HG03442 (cell line): ENCODE results near the gene FAM25A.

Experiments
- ATAC-seq: cut with Tn5 transposase; IDR thresholded peaks from one replicate; pipeline ENCODE4 v1.9.1; 2021; ENCODE audit warnings: mild to moderate bottlenecking, moderate library complexity; ENCODE audit not compliant: unreplicated experiment

Gene FAM25A

DNA sequence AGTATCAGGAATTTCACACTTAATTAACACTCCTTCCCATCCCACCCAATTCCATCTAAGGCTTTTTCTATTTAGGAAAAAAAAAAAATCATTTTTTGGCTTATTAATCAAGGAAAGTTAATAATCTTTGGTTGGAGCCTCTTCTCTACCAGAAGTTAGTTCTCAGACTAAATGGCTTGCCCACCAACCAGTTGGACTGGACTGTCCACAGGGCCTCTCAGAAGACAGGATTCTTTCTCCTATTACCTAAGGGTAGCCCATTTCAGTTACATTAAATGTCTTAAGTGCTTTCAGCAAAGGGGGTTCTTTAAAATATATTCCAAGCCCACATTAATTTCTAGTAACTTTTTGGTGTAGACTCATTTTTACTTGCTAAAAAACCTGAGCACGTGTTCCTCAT, 39.3 kb downstream of the FAM25A start:
- ATAC-seq = no peak

GRCh38 chr10:87060280-87060928, 40.3 kb downstream of the FAM25A start:
- no peak for ATAC-seq

DNA sequence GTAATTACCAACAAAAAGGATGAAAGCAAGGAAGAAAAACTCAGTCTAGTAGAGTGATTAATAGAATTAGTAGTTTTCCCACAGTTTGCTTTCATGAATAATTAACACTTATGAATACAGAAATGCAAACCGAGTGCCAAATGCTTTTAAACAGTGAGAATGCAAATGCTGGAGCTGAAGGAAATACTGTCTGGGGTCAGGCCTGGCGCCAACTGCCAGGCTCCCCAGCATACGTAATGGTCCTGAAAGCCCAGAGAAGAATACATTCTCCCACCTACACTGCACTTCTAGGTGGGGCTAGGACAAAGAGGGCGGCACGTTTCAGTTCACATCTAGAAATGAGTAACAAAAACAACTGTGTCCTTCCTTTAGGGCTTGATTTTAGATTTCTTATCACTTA, 44.6 kb downstream of the FAM25A start:
- no peak for ATAC-seq

- no peak for ATAC-seq
Observed at GRCh38 chr10:87066178-87066577, 46.1 kb downstream of the FAM25A start.

GRCh38 chr10:87066865-87067264, 46.8 kb downstream of the FAM25A start:
- no peak for ATAC-seq

DNA sequence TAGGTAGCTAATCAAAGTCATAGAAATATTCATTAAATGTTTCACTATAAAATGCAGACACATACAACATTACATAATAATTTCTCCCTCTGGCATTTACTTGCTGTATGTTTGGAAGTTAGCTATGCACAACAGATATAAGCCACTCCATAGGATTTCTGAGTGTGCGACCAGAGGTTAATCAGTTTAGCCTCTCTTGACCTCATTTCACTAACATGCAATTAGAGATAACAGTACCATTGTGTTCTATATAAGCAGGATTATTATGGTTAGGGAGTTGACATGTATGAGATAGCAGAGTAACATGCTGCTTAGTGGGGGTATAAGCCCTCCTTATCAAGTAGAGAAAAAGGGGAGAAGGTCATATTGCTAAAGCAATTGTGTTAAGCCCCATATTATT, 48.2 kb downstream of the FAM25A start:
- no peak for ATAC-seq

DNA sequence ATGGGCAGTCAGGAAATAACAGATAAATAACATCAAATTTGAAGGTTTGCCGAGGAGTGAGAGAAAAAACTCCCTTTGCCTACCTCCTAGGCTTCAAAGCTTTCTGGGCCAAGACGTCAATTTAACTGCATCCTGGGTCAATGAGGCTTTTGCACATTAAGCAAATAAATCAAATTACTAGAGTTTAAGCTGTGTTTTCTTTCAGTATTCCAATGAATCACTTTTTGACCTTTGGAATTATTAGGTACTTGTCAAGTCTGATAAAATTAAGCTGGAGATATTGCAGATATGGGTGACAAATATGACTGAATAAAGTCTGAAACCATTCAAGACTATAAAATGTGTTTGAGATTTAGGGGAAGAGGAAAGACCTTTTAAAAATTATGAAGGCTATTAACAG, 52.4 kb downstream of the FAM25A start:
- no peak for ATAC-seq
